ENCODE data around the gene HSPA8. TPM values are rescaled to one million over a fixed set of nuclear protein-coding genes. Genes with fewer than 3 reads are reported as not detected.

The HSPA8 gene
- total RNA-seq: 3,022 and 3,088 TPM in 2 replicates

DNA sequence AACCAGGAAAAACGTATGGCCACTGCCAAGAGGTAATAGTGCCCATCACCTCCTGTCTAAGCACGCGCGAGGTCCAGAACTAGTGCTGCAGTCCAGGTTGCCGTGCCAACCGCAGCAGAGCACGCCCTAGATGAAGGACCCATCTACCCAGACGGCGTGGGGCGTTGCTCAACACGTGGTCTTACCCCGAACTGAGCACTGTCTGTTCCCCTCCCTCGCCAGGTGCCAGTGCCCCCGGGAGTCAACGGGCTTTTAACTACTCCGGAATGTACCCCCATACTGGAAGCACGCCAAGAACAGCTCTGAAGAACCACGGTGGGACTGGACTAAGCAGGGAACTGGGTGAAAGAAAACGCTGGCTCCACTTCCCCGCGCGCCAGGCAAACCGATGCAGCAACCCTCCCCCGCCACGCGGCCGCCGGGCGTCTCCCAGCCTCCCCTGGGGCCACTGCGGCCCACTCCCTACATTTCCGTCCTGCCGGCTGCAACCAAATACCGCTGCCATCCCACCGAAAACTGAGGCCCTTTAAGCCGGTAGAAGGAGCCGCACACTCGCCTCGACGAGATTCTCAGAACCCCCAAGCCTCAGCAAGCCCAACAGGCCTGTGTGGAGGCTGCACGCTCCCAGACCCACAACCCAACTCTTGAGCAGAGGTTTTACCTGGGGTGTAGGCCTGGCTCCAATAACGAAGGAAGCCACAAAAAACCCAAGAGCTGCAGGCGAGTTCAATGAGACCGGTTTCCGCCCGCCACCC is at the start of gene HSPA8:
Gene HSPA8, minus strand, starts transcription at position 734 of the 755 bp plus-strand sequence. CDS start 812 bp downstream, outside the sequence.

Other genes with a start within 250 kb of the HSPA8 start
- not detected in 2 replicates for gene CRTAM, start 223.6 kb downstream of the HSPA8 start, total RNA-seq
- 0.81 and 1.0 TPM in 2 replicates for gene JHY, start 179.4 kb downstream of the HSPA8 start, total RNA-seq
- gene BSX, start 80.3 kb downstream of the HSPA8 start, total RNA-seq: not detected in 2 replicates
- gene CLMP, start 133.1 kb upstream of the HSPA8 start, total RNA-seq: 4.1 and 11.6 TPM in 2 replicates

All from endothelial cell of coronary artery (primary cell).